Thyroid gland (tissue), 4 donors: ENCODE results near the gene BAD. TPM values are rescaled to one million over a fixed set of nuclear protein-coding genes. Genes with fewer than 3 reads are reported as not detected.
A peak's percentile ranks its signal among the peaks of the same experiment; 100 is the strongest.

Experiments
- DNase-seq, 2 donors: peaks; one replicate each; pipeline ENCODE4 v3.0.0-alpha.2; 2019
- H3K27ac ChIP-seq, 3 donors: fragments of 200-600 bp; sonication (generic); 1 replicate in 2 of 3; 2 replicates in 1 of 3; pipeline ENCODE4 v1.5.1; 2016 to 2019; ENCODE audit warnings: mild to moderate bottlenecking in 1 of 3, moderate library complexity in 1 of 3
- H3K27me3 ChIP-seq: fragments of 200-600 bp; sonication (generic); one replicate; pipeline ENCODE4 v1.5.1; 2019
- H3K36me3 ChIP-seq, 2 donors: fragments of 200-600 bp; sonication (generic); one replicate each; pipeline ENCODE4 v1.5.1; 2016 to 2019
- H3K4me1 ChIP-seq, 2 donors: fragments of 200-600 bp; sonication (generic); one replicate each; pipeline ENCODE4 v1.5.1; 2017 to 2019
- H3K4me3 ChIP-seq, 3 donors: fragments of 200-600 bp; sonication (generic); replicated peaks in 1 of 3; 1 replicate in 2 of 3; 2 replicates in 1 of 3; pipeline ENCODE4 v1.5.1; 2016; ENCODE audit warnings: mild to moderate bottlenecking in 1 of 3
- H3K9me3 ChIP-seq: fragments of 200-600 bp; sonication (generic); one replicate; pipeline ENCODE4 v1.5.1; 2017
- POLR2A ChIP-seq, 2 donors: fragments of 450-650 bp; IDR thresholded peaks; one replicate each; pipeline ENCODE4 v1.6.1; 2017; ENCODE audit warnings: antibody characterized with exemption in 2 of 2, mild to moderate bottlenecking in 2 of 2, moderate library complexity in 1 of 2
- whole genome bisulfite sequencing, 2 donors: methylation state at CpG; one replicate each; pipeline ENCODE4 v1.1.5; 2017; 5-methylcytosine and 5-hydroxymethylcytosine counted together
- intact Hi-C: fragments of 100-400 bp; cut with DNase I; formaldehyde crosslinking; loops from one replicate; pipeline ENCODE4 v1.15.1; 2023
- total RNA-seq, 4 donors: library from RNA; depleted of rRNA; stranded (reverse); fragments of >200 nt; gene quantifications; one replicate each; pipeline ENCODE4 v1.2.3, GENCODE V29; 2016
- TF ChIP-seq, protein P1 (sequence below), 6 experiments: fragments of 200-600 bp in 3 of 6; fragments of 450-650 bp in 3 of 6; sonication (generic) in 3 of 6; IDR thresholded peaks; one replicate each; pipeline ENCODE4 v1.5.1; 2016 to 2019; ENCODE audit warnings: antibody characterized with exemption in 6 of 6, mild to moderate bottlenecking in 2 of 6, inconsistent platforms in 1 of 6, moderate library complexity in 1 of 6

Gene BAD
- total RNA-seq, 4 donors from 2014 or later: 79.0 to 239 (median 148) TPM

DNA sequence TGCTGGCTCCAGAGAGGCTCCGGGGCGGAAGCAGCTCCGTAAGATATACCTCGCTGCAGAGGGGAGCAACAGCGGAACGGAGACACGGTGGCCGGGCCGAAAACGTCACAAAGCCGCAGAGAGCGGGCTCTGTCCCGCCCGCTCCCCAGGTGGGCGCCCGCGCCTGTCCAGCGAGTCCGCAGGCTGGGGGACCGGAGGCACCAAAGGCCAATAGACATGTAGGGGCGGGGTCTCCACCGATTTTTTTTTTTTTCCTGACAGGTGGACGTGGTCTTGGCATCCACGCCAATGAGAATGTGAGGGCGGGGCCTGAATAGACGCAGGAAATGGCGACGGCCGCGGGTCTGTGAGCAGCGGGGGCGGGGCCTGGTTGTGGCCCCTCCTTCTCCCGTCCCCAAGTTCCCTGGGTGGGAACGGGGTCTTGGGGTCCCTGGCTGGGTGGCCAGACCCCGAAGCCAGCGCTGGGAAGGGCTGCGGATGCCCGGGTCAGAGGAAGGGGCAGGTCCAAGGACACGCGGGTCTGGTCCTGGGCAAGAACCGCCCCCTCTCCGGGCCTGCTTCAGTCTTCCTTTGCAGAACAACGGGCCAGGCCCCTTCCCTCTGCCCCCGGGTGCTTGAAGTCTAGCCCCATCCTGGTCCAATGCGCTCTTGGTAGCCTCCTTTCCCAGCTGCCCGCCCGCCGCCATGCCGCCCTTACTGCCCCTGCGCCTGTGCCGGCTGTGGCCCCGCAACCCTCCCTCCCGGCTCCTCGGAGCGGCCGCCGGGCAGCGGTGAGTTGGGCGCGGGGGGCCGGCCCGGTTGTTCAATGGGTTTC, 54.1 kb downstream of the BAD start, which contains the start of gene DNAJC4:
TSS of gene DNAJC4 (plus strand) at position 378 of the 814 bp plus-strand sequence. CDS start at position 685, 307 bp downstream.
- TF ChIP-seq POLR2A (IDR thresholded peaks at IDR 0.05): peak in 1 of 2 donors; percentile 75
- TF ChIP-seq, protein P1, sequence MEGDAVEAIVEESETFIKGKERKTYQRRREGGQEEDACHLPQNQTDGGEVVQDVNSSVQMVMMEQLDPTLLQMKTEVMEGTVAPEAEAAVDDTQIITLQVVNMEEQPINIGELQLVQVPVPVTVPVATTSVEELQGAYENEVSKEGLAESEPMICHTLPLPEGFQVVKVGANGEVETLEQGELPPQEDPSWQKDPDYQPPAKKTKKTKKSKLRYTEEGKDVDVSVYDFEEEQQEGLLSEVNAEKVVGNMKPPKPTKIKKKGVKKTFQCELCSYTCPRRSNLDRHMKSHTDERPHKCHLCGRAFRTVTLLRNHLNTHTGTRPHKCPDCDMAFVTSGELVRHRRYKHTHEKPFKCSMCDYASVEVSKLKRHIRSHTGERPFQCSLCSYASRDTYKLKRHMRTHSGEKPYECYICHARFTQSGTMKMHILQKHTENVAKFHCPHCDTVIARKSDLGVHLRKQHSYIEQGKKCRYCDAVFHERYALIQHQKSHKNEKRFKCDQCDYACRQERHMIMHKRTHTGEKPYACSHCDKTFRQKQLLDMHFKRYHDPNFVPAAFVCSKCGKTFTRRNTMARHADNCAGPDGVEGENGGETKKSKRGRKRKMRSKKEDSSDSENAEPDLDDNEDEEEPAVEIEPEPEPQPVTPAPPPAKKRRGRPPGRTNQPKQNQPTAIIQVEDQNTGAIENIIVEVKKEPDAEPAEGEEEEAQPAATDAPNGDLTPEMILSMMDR (IDR thresholded peaks at IDR 0.05): no peak
- H3K27ac ChIP-seq: peak within 1 kb of the TSS; percentile 72 to 90 (median 79)
- H3K36me3 ChIP-seq: no peaks in the 10 kb centered on the region
- H3K9me3 ChIP-seq: no peaks in the 10 kb centered on the region
- H3K27me3 ChIP-seq: no peaks in the 10 kb centered on the region
- H3K4me1 ChIP-seq: peaks cover 45 to 64% of the 10 kb centered on the region in 2 donors
- peak; percentile 96 to 97 for DNase-seq
- intact Hi-C loops: no loop called here
- peak within 1 kb of the TSS; percentile 54 to 83 (median 74) for H3K4me3 ChIP-seq
- WGBS, 2 donors: 1% methylated on average over 28 to 33 of the region's 62 CpGs

DNA sequence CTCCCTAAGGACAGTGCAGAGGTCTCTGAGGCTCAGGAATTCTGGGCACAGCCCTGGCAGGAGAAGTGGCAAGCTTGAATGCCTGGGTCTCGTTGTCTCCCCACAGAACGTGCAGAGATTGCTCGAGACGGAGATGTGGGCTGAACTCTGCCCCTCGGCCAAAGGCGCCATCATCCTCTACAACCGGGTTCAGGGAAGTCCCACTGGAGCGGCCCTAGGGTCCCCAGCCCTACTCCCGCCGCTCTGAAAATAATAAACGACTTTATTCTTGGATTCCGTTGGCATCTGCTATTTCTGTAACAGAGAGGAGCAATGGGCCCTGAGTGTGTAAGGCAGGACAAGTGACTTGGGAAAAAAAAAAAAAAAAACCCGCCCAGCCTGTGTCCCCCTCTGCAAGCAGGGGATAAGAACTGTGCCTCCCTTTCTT, 54.7 kb downstream of the BAD start:
- Histone ChIP-seq H3K4me3 (peak overlapping the region in 1 of 3 donors; percentile 54), H3K36me3 (no peaks in the 10 kb centered on the region), H3K27ac (peak overlapping the region; percentile 72 to 90 (median 79)), H3K9me3 (no peaks in the 10 kb centered on the region), H3K27me3 (no peaks in the 10 kb centered on the region), H3K4me1 (peaks cover 47 to 65% of the 10 kb centered on the region in 2 donors)
- DNase-seq: no peak
- WGBS, 2 donors: 26 to 40% methylated on average over 12 of the region's 13 CpGs
- intact Hi-C loops: no loop called here
- TF ChIP-seq, protein P1 (IDR thresholded peaks at IDR 0.05): no peak
- no peak for TF ChIP-seq POLR2A (IDR thresholded peaks at IDR 0.05)

DNA sequence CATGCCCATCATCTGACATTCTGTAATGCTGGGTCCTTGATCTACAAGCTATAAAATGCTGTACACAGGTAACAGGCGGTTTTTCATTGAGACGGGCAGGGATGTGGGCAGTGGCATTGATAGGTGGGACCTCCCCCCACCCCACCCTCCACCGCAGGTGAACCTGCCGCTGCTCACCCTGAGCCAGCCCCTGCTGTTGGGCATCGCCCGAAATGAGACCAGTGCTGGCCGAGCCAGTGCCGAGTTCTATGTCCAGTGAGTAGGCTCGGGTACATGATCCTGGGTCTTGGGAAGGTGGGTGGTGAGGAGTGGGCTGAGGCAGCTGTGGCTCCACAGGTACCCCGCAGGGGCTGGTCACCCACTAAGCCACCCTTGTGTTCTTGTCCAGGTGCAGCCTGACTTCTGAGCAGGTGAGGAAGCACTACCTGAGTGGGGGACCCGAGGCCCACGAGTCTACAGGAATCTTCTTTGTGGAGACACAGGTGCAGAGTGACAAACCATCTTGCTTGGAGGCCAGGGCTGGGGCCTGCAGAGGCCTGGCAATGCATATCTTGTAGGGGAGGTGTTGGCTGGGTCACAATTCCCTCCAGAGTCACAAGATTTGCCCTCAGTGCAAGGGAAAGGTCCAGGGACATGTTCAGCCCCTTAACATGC, 55.2 kb downstream of the BAD start:
- H3K9me3 ChIP-seq: no peaks in the 10 kb centered on the region
- peaks cover 47 to 65% of the 10 kb centered on the region in 2 donors for H3K4me1 ChIP-seq
- H3K27ac ChIP-seq: peak overlapping the region in 2 of 3 donors; percentile 72 to 90
- DNase-seq: no peak
- H3K36me3 ChIP-seq: no peaks in the 10 kb centered on the region
- no peaks in the 10 kb centered on the region for H3K27me3 ChIP-seq
- 90 to 93% methylated on average over 9 to 11 of the region's 12 CpGs for WGBS, 2 donors
- TF ChIP-seq POLR2A (IDR thresholded peaks at IDR 0.05): no peak
- H3K4me3 ChIP-seq: no peak overlapping the region
- intact Hi-C loops: no loop called here

DNA sequence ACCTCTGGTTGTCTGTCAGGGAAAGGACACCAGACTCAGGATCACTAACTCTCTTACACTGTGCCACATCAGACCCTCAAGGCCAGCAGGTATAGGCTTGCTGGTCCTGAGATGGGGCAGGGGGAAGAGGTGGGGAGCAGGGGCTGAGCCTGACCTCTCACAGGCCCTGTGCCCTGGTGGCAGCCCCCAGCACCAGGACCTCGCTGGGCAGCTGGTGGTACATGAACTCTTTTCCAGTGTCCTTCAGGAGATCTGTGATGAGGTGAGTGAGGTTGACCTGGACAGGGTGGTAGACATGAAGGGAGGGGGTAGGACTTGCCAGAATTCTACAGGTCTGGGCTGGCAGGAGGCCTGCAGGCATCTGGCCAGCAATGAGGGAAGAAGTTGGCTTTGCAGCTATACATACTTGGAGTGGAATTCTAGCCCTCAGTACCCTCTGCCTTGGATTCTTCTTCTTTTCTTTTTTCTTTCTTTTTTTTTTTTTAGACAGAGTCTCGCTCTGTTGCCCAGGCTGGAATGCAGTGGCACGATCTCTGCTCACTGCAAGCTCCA, 57.0 kb downstream of the BAD start:
- intact Hi-C loops: no loop called here
- Histone ChIP-seq H3K9me3 (no peaks in the 10 kb centered on the region), H3K36me3 (no peaks in the 10 kb centered on the region), H3K4me1 (peaks cover 37 to 49% of the 10 kb centered on the region in 2 donors), H3K27me3 (no peaks in the 10 kb centered on the region), H3K27ac (peak overlapping the region; percentile 68 to 92 (median 87)), H3K4me3 (no peak overlapping the region)
- TF ChIP-seq POLR2A (IDR thresholded peaks at IDR 0.05): no peak
- TF ChIP-seq, protein P1 (IDR thresholded peaks at IDR 0.05): no peak
- no peak for DNase-seq
- 63 to 70% methylated on average over 3 of the region's 3 CpGs for WGBS, 2 donors

DNA sequence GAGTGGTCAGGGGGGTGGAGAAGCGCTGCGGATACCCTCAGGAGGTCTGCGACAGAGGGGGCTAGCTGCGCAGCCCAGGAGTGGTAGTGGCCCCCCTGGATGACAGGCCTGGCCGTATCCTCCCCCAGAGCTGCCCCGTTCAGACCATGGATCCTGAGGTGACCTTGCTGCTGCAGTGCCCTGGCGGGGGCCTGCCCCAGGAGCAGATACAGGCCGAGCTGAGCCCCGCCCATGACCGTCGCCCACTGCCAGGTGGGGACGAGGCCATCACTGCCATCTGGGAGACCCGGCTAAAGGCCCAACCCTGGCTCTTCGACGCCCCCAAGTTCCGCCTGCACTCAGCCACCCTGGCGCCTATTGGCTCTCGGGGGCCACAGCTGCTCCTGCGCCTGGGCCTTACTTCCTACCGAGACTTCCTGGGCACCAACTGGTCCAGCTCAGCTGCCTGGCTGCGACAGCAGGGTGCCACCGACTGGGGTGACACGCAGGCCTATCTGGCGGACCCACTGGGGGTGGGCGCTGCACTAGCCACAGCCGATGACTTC, 57.9 kb downstream of the BAD start:
- peaks cover 35 to 40% of the 10 kb centered on the region in 2 donors for H3K4me1 ChIP-seq
- no peaks in the 10 kb centered on the region for H3K36me3 ChIP-seq
- H3K27ac ChIP-seq: peak overlapping the region; percentile 68 to 92 (median 87)
- H3K9me3 ChIP-seq: no peaks in the 10 kb centered on the region
- TF ChIP-seq POLR2A (IDR thresholded peaks at IDR 0.05): no peak
- TF ChIP-seq, protein P1 (IDR thresholded peaks at IDR 0.05): no peak
- H3K27me3 ChIP-seq: no peaks in the 10 kb centered on the region
- peak; percentile 58 to 60 for DNase-seq
- peak overlapping the region; percentile 82 to 94 (median 89) for H3K4me3 ChIP-seq
- WGBS, 2 donors: 21 to 22% methylated on average over 14 to 19 of the region's 26 CpGs
- intact Hi-C loops: no loop called here
